WTC11 (cell line): Measurements from ENCODE around the gene GFOD1.

Experiments used
- FOXJ3 ChIP-seq: sonication (generic); formaldehyde crosslinking; IDR thresholded peaks from 2 replicates; pipeline ENCODE4 v1.9.0; 2021; ENCODE audit warnings: missing genetic modification reagents, mild to moderate bottlenecking, borderline replicate concordance
- NR1H2 ChIP-seq: sonication (generic); formaldehyde crosslinking; IDR thresholded peaks from 2 replicates; pipeline ENCODE4 v1.9.0; 2021; ENCODE audit warnings: mild to moderate bottlenecking, moderate library complexity, missing genetic modification reagents
- TEAD1 ChIP-seq: sonication (generic); formaldehyde crosslinking; IDR thresholded peaks from 2 replicates; pipeline ENCODE4 v1.8.0; 2022; ENCODE audit warnings: mild to moderate bottlenecking, missing genetic modification reagents
- TEAD4 ChIP-seq: sonication (generic); formaldehyde crosslinking; IDR thresholded peaks from 2 replicates; pipeline ENCODE4 v1.8.0; 2022; ENCODE audit warnings: mild to moderate bottlenecking, missing genetic modification reagents
- TP53 ChIP-seq: sonication (generic); formaldehyde crosslinking; IDR thresholded peaks from 2 replicates; pipeline ENCODE4 v1.8.1; 2023; ENCODE audit warnings: mild to moderate bottlenecking, missing genetic modification reagents
- ZNF423 ChIP-seq: fragments of 250-450 bp; sonication (Bioruptor Pico); IDR thresholded peaks from 2 replicates; pipeline ENCODE4 v2.1.2; 2022; ENCODE audit warnings: mild to moderate bottlenecking, moderate library complexity
- TF ChIP-seq, protein P1 (sequence below): sonication (generic); formaldehyde crosslinking; IDR thresholded peaks from 2 replicates; pipeline ENCODE4 v1.8.1; 2022; ENCODE audit warnings: mild to moderate bottlenecking, moderate library complexity, missing genetic modification reagents
- TF ChIP-seq, protein P2 (sequence below): fragments of 200-600 bp; IDR thresholded peaks from 2 replicates; pipeline ENCODE4 v1.8.0; 2022; ENCODE audit warnings: antibody characterized with exemption
- TF ChIP-seq, protein P3 (sequence below): fragments of 250-450 bp; sonication (Bioruptor Pico); IDR thresholded peaks from 2 replicates; pipeline ENCODE4 v1.9.0; 2021; ENCODE audit warnings: moderate library complexity, mild to moderate bottlenecking, inconsistent platforms, borderline replicate concordance
- TF ChIP-seq, protein P4 (sequence below): sonication (generic); formaldehyde crosslinking; IDR thresholded peaks from 2 replicates; pipeline ENCODE4 v1.8.0; 2022; ENCODE audit warnings: missing genetic modification reagents
- TF ChIP-seq, protein P5 (sequence below): sonication (generic); formaldehyde crosslinking; IDR thresholded peaks from 2 replicates; pipeline ENCODE4 v1.8.0; 2022; ENCODE audit warnings: mild to moderate bottlenecking, missing genetic modification reagents
- TF ChIP-seq, protein P6 (sequence below): sonication (generic); formaldehyde crosslinking; IDR thresholded peaks from 2 replicates; pipeline ENCODE4 v1.8.1; 2023; ENCODE audit warnings: mild to moderate bottlenecking, missing genetic modification reagents

DNA sequence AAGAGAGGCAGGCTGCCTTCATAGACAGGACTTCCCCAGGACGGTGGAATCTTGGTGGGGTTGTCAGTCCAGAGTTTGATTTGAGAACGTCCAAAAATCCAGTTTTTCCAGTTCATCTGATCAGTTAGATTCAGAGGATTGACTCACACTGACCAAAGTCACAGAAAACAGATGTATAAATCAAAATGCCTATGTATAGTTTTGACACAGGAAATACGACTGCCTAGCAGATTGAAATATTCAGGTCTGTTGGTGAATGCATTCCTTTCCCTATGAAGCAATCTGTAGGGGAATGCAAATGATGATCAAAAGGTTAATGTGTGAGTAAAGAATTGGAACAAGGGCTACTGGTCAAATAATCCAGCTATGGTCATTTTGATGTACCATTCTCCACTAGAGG lies 29.7 kb upstream of the GFOD1 start:
- TF ChIP-seq, protein P1, sequence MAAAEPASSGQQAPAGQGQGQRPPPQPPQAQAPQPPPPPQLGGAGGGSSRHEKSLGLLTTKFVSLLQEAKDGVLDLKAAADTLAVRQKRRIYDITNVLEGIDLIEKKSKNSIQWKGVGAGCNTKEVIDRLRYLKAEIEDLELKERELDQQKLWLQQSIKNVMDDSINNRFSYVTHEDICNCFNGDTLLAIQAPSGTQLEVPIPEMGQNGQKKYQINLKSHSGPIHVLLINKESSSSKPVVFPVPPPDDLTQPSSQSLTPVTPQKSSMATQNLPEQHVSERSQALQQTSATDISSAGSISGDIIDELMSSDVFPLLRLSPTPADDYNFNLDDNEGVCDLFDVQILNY (CRISPR knock-in tag) = no peak
- TF ChIP-seq NR1H2 (CRISPR knock-in tag) (no peak), TEAD4 (no peak), FOXJ3 (CRISPR knock-in tag) (no peak), TP53 (no peak), ZNF423 (CRISPR knock-in tag) (no peak), TEAD1 (no peak)
- TF ChIP-seq, protein P2, sequence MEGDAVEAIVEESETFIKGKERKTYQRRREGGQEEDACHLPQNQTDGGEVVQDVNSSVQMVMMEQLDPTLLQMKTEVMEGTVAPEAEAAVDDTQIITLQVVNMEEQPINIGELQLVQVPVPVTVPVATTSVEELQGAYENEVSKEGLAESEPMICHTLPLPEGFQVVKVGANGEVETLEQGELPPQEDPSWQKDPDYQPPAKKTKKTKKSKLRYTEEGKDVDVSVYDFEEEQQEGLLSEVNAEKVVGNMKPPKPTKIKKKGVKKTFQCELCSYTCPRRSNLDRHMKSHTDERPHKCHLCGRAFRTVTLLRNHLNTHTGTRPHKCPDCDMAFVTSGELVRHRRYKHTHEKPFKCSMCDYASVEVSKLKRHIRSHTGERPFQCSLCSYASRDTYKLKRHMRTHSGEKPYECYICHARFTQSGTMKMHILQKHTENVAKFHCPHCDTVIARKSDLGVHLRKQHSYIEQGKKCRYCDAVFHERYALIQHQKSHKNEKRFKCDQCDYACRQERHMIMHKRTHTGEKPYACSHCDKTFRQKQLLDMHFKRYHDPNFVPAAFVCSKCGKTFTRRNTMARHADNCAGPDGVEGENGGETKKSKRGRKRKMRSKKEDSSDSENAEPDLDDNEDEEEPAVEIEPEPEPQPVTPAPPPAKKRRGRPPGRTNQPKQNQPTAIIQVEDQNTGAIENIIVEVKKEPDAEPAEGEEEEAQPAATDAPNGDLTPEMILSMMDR = no peak
- TF ChIP-seq, protein P3, sequence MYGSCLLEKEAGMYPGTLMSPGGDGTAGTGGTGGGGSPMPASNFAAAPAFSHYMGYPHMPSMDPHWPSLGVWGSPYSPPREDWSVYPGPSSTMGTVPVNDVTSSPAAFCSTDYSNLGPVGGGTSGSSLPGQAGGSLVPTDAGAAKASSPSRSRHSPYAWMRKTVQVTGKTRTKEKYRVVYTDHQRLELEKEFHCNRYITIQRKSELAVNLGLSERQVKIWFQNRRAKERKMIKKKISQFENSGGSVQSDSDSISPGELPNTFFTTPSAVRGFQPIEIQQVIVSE (CRISPR knock-in tag) = no peak
- TF ChIP-seq, protein P4, sequence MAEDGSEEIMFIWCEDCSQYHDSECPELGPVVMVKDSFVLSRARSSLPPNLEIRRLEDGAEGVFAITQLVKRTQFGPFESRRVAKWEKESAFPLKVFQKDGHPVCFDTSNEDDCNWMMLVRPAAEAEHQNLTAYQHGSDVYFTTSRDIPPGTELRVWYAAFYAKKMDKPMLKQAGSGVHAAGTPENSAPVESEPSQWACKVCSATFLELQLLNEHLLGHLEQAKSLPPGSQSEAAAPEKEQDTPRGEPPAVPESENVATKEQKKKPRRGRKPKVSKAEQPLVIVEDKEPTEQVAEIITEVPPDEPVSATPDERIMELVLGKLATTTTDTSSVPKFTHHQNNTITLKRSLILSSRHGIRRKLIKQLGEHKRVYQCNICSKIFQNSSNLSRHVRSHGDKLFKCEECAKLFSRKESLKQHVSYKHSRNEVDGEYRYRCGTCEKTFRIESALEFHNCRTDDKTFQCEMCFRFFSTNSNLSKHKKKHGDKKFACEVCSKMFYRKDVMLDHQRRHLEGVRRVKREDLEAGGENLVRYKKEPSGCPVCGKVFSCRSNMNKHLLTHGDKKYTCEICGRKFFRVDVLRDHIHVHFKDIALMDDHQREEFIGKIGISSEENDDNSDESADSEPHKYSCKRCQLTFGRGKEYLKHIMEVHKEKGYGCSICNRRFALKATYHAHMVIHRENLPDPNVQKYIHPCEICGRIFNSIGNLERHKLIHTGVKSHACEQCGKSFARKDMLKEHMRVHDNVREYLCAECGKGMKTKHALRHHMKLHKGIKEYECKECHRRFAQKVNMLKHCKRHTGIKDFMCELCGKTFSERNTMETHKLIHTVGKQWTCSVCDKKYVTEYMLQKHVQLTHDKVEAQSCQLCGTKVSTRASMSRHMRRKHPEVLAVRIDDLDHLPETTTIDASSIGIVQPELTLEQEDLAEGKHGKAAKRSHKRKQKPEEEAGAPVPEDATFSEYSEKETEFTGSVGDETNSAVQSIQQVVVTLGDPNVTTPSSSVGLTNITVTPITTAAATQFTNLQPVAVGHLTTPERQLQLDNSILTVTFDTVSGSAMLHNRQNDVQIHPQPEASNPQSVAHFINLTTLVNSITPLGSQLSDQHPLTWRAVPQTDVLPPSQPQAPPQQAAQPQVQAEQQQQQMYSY = no peak
- TF ChIP-seq, protein P5, sequence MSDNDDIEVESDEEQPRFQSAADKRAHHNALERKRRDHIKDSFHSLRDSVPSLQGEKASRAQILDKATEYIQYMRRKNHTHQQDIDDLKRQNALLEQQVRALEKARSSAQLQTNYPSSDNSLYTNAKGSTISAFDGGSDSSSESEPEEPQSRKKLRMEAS = no peak
- TF ChIP-seq, protein P6, sequence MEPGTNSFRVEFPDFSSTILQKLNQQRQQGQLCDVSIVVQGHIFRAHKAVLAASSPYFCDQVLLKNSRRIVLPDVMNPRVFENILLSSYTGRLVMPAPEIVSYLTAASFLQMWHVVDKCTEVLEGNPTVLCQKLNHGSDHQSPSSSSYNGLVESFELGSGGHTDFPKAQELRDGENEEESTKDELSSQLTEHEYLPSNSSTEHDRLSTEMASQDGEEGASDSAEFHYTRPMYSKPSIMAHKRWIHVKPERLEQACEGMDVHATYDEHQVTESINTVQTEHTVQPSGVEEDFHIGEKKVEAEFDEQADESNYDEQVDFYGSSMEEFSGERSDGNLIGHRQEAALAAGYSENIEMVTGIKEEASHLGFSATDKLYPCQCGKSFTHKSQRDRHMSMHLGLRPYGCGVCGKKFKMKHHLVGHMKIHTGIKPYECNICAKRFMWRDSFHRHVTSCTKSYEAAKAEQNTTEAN (CRISPR knock-in tag) = no peak
